GM12865 (cell line): Measurements from ENCODE around the gene SEMA6C.
A peak's percentile ranks its signal among the peaks of the same experiment; 100 is the strongest.

Experiments
- DNase-seq: peaks from one replicate; pipeline ENCODE4 v3.0.0; 2010; ENCODE audit warnings: low read depth
- H3K4me3 ChIP-seq: 2 replicates; pipeline ENCODE4 v1.5.1; 2011; ENCODE audit warnings: mild to moderate bottlenecking, low read depth, low read length, control low read depth
- TF ChIP-seq, protein P1 (sequence below): IDR thresholded peaks from 2 replicates; pipeline ENCODE4 v1.5.1; 2011; ENCODE audit warnings: low read length, control low read depth, low read depth, inconsistent platforms; ENCODE audit not compliant: insufficient read depth; ENCODE audit errors: missing control alignments

Gene SEMA6C

DNA sequence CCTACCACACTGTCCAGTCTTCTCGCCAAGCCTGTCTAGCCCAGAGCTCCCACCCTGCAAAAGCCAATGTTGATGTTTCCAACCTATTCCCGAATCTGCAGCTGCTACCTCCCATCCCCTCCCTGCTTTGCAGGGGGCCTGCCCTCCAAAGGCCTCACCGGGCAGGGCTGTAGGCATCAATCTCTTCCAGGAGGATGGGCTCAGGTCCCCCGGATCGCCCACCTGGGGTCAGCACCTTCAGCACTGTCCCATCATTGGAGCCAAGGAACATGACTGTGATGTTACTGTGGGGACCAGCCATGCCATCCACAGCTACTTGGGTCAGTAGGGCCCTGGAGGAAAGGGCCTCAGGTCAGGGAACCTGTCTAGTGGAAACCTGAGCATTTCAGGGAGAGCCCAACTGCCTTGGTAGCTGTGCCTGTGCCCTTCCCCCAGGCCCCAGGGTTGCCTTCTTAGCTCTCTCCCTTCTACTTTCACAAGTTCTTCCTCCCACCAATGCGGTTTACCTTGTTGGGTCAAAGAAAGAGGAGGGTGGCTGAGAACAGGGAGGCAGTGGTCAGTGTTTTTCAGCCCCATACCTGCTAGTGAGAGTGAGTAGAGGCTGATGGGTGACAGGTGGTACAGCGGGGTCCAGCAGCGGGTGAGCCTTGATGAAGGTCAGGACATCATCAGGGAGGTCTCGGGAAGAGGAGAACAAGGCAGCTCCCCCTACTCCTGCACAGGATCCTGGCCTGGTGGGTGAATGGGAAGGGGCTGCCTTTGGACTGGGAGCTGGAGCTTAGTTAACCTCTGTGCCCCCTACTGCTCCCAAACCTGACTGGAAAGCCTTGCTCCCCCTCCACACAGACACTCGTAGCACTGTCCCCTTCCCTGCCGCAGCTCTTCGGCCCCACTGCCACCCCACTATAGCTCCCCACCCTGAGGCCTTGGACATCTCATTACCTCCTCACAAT is 10.7 kb downstream of the SEMA6C start:
- DNase-seq: peak; percentile 64
- H3K4me3 ChIP-seq: no peak overlapping the region
- TF ChIP-seq, protein P1, sequence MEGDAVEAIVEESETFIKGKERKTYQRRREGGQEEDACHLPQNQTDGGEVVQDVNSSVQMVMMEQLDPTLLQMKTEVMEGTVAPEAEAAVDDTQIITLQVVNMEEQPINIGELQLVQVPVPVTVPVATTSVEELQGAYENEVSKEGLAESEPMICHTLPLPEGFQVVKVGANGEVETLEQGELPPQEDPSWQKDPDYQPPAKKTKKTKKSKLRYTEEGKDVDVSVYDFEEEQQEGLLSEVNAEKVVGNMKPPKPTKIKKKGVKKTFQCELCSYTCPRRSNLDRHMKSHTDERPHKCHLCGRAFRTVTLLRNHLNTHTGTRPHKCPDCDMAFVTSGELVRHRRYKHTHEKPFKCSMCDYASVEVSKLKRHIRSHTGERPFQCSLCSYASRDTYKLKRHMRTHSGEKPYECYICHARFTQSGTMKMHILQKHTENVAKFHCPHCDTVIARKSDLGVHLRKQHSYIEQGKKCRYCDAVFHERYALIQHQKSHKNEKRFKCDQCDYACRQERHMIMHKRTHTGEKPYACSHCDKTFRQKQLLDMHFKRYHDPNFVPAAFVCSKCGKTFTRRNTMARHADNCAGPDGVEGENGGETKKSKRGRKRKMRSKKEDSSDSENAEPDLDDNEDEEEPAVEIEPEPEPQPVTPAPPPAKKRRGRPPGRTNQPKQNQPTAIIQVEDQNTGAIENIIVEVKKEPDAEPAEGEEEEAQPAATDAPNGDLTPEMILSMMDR: no peak

DNA sequence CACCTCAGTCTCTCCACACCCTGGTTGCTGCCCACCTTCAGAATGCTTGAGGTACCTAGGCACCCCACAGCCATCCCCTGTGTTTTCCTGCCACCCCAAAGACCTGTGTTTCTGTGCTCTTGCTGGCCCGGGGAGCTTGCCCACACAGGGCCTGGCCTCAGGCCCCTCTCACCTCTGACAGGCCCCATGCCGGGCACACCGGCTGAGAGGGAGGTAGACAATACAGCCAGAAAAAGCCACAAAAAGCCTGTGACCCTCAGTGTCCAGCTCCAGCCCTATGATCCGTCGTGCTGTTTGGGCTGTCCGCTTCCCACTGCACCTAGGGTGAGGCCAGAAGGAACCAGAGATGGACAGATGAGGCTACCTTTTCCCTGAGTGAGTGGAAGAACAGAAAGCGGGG is 11.4 kb downstream of the SEMA6C start:
- TF ChIP-seq, protein P1: no peak
- no peak for DNase-seq

DNA sequence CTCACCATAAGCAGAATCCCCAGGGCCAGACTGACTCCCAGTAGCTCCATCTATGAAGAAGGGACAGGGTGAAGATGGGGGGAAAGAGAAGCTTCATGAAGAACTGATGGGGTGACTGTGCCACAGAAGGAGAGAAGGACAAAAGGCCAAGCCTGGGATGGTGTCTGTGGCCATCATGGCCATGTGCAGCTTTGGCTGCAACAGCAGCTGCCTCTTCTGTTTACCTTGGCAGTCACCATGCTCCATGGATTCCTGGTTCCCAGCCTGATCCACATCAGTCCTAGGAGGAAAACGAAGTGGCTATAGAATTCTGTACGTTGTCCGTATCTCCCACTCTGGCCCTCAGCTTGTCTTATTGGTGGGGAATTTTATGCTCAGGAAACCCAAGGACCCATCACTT is 12.0 kb downstream of the SEMA6C start:
- TF ChIP-seq, protein P1: no peak
- H3K4me3 ChIP-seq: no peak overlapping the region
- DNase-seq: no peak

More for the DNA sequence above, 11.4 kb downstream of the SEMA6C start:
- H3K4me3 ChIP-seq: no peak overlapping the region

DNA sequence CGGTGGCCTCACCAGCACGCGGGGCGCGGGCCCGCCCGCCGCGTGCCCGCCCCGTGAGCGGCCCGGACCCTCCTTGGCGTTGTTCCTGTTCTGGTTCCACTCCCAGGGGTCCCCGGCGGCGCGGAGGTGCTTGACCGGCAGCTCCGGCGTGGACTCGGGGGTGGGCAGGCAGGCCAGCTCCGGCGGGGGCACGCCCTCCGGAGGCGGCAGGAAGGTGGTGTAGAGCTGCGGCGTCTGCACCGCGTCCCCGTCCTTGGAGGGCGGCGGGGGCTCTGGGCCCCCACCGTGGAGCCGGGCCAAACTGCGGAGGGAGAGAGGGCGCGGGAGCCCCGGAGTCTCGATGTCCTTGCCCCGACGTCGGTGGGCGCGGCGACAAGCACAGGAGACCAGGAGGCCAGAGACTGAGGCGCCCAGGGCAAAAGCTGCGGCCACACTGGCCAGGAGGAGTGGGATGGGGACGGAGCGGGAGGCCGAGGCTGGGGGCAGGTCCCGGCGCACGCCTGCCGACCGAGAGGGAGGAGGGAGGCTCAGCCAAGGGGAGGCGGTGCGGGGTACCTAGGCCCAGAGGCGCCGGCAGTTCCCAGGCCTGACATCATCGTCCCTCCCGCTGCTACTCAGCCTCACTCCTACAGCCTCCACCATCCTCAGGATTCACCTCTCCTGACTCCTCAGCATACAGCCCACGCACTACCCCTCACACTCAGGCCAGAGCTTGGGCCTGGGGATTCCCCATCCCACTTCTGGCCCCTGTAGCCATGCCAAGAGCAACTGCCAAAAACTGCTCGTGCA is 13.2 kb downstream of the SEMA6C start:
- H3K4me3 ChIP-seq: no peak overlapping the region
- TF ChIP-seq, protein P1: no peak
- no peak for DNase-seq

DNA sequence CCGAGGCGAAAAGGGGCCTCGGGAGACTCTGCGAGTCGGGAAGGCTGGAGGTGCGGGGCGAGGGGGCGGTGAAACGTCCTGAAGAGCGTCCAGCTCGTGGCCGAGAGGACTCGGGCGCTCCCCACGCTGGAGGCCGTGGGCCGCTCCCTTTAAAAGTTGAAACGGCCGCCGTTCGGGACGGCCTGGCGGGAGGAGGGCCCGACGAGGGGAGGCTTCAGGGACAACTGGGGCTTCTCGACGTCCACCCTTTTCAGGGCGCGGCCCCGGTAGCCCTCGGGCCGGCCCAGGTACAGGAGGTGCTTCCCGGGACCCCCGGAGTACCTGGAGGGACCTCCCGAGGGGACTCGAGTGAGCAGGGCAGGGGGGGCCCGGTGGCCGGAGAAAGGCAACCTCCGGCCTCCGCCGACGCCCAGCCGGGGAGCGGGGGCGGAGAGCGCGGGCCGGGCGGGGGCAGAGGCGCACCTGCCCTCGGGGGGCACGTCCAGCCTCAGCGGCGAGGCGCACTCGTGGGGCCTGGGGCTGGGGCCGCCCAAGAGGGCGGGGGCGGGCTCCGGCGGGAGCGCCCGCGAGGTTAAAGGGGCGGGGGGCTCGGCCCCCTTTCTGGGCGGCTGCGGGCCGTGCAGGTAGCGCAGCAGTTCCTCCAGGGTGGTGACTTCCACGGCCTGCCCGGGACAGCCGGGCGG is 14.0 kb downstream of the SEMA6C start:
- TF ChIP-seq, protein P1: no peak
- no peak overlapping the region for H3K4me3 ChIP-seq
- no peak for DNase-seq

DNA sequence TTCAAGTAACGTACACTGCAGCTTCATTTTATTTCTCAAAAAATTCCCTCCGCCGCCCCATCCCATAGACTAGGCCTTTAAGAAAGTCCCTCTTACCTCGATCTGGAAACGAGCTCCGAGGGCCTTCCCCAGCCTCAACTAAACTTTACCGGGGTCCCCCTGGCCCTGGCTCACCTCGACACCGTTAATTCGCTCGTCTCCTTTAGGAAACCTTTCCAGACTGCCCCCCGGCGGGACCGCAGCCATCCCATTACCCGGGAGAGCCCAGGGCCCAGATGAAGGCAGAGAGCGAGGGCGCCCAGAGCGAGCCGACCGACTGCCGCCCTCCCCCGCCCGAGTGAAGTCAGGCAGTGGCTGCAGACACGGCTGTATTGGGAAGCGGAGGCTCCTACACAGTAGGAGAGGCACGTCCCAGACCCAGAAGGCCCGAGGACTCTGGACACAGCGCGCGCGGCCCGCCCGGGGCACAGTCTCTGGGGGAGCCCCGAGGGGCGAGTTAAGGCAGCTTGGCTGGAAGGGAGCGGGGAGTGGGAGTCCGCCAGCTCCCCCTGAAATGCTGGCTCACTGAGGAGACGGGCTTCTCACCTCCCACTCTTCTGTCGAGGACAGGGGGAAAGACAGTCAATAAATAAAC is 14.6 kb downstream of the SEMA6C start:
- TF ChIP-seq, protein P1: no peak
- peak; percentile 9 for DNase-seq
- H3K4me3 ChIP-seq: peak overlapping the region; percentile 41
